SH-SY5Y (cell line): ENCODE data around the gene P2RY8.

Experiments
- GATA2 ChIP-seq: IDR thresholded peaks from 2 replicates; pipeline ENCODE4 v1.6.1; 2011; ENCODE audit warnings: mild to moderate bottlenecking, low read depth, low read length
- GATA3 ChIP-seq: IDR thresholded peaks from 2 replicates; pipeline ENCODE4 v1.6.1; 2011; ENCODE audit warnings: low read depth, mild to moderate bottlenecking, low read length, moderate library complexity

- TF ChIP-seq GATA2, result no peak
- no peak for TF ChIP-seq GATA3
Observed at GRCh38 chrX:1422135-1422465, 114.9 kb downstream of the P2RY8 start.
